Measurements from ENCODE around the gene CCDC124.
"Not testable (repeated sequence)": the region's sequence is repeated elsewhere in the genome, so short reads cannot be mapped to it uniquely, and the experiment has no call there.

CCDC124 gene

GRCh38 chr19:17932485-17933338 is at the start of gene CCDC124:
Gene CCDC124 (plus strand): TSS chr19:17933015. CDS start chr19:17936421, 3,406 bp downstream.
- peak; percentile 95 for DNase-seq

GRCh38 chr19:17883627-17884410 is 49.0 kb upstream of the CCDC124 start:
- DNase-seq, result no peak

DNA sequence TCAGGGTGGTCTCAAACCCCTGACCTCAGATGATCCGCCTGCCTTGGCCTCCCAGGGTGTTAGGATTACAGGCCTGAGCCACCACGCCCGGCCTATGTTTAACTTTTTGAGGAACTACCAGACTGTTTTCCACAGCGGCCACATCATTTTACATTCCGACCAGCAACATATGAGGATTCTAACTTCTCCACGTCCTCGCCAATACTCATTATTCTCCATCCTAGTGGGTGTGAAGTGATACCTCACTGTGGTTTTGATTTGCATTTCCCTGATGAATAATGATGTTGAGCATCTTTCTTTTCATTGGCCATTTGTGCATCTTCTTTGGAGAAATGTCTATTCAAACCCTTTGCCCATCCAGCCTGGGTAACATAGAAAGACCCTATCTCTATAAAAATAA is 46.3 kb upstream of the CCDC124 start:
- no peak for DNase-seq

- not testable (repeated sequence) for DNase-seq
Measured at GRCh38 chr19:17887221-17887620, 45.6 kb upstream of the CCDC124 start.

DNA sequence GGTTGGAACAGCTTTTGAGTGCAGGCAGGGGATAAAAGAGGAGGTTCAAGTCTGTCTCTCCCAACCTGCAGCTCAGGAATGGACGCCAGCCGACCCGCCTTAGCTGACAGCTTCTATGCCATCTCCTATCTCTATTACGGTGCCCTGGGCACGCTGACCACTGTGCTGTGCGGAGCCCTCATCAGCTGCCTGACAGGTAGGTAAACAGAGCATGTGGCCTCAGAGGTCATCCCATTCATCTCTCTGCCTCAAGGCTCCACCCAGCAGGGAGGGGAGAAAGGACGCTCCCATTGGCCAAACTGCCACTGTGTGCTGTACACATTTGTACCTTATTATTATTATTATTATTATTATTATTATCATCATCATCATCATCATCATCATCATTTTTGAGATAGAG is 44.6 kb upstream of the CCDC124 start:
- DNase-seq, result no peak

- DNase-seq, result peak; percentile 83
Measured at GRCh38 chr19:17889609-17890214, 43.1 kb upstream of the CCDC124 start.

DNA sequence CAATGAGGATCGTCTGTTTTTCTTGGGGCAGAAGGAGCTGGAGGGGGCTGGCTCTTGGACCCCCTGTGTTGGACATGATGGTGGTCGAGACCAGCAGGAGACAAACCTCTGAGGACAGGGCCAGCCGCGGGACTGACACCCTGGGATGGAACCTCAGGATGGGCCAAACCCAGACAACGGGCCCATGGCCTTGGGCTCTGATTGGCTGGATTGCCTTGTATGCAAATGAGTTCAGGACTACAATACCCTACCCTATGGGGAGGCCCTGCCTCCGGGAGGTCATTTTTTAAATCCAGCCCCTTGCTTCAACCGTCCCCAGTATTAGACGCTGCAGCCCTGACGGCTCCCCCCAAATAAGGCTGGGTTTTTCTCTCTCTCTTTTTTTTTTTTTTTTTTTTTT is 39.0 kb upstream of the CCDC124 start:
- DNase-seq, result no peak

GRCh38 chr19:17902701-17903100 is 30.1 kb upstream of the CCDC124 start:
- no peak for DNase-seq

GRCh38 chr19:17908244-17908643 is 24.6 kb upstream of the CCDC124 start:
- no peak for DNase-seq

GRCh38 chr19:17909003-17909732 is 23.6 kb upstream of the CCDC124 start:
- DNase-seq, result no peak

DNA sequence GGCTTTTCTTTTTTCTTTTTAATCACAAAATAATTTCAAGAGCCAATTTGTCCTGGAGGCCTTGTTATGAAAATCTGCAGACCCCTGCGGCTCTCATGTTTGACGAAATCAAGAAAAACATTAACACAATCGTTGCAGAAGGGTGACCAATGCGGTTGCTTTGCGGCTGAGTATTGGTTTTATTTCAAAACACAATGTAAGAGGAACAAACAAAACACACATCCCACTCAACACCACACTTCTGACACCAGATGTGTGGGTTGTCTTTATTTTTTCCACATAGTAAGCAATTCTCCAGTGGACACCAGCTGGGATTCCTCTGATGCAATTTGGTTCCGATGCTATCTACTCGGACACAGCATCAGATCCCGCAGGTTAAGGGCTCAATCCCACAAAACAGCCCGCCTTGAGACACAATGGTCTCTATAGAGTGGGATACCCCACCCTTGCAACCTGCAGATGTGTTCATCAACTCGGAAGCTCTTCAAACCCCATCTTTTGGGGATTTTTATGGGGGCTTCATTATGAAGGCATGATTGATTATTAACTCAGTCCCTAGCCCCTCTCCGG is 21.9 kb upstream of the CCDC124 start:
- no peak for DNase-seq

- no peak for DNase-seq
Measured at GRCh38 chr19:17915940-17916593, 16.7 kb upstream of the CCDC124 start.

- not testable (repeated sequence) for DNase-seq
Measured at GRCh38 chr19:17918151-17918550, 14.7 kb upstream of the CCDC124 start.

DNA sequence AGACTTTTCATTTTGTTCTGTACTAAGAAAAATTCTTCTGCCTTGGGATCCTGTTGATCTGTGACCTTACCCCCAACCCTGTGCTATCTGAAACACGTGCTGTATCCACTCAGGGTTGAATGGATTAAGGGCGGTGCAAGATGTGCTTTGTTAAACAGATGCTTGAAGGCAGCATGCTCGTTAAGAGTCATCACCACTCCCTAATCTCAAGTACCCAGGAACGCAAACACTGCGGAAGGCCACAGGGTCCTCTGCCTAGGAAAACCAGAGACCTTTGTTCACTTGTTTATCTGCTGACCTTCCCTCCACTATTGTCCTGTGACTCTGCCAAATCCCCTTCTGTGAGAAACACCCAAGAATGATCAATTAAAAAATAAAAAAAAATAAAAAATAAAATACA is 13.7 kb upstream of the CCDC124 start:
- DNase-seq, result not testable (repeated sequence)

GRCh38 chr19:17920527-17920926 is 12.3 kb upstream of the CCDC124 start:
- DNase-seq, result no peak

GRCh38 chr19:17922138-17922537 is 10.7 kb upstream of the CCDC124 start:
- no peak for DNase-seq

- no peak for DNase-seq
Measured at GRCh38 chr19:17926044-17926443, 6.8 kb upstream of the CCDC124 start.

DNA sequence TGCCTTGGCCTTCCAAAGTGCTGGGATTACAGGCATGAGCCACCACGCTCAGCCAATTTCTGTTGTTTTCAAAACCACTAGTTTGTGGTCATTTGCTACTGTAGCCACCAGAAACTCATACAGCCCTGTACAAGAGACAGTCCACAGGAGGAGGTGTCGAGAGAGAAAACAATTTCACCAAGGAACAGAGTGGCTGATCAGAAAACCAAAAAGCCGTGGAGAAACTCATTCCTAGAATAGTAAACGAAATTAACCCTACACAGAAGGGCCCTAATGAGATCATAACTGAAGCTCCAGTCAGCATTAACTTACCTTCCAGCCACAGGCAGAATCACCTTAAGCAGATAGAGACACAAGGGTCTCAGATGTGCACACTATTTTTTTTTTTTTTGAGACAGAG is 3.8 kb upstream of the CCDC124 start:
- no peak for DNase-seq

GRCh38 chr19:17931532-17932191 is 1.2 kb upstream of the CCDC124 start:
- peak; percentile 78 for DNase-seq

GRCh38 chr19:17933414-17934129 is 757 bp downstream of the CCDC124 start:
- no peak for DNase-seq

GRCh38 chr19:17936379-17936778 is 3.6 kb downstream of the CCDC124 start:
- no peak for DNase-seq
